GM21381 (cell line): ENCODE results near the gene ACOX3.
"Not testable (repeated sequence)": the region's sequence is repeated elsewhere in the genome, so short reads cannot be mapped to it uniquely, and the experiment has no call there.

Experiments
- ATAC-seq: cut with Tn5 transposase; IDR thresholded peaks from one replicate; pipeline ENCODE4 v1.9.1; 2021; ENCODE audit warnings: mild to moderate bottlenecking, moderate library complexity; ENCODE audit not compliant: unreplicated experiment

Gene ACOX3

DNA sequence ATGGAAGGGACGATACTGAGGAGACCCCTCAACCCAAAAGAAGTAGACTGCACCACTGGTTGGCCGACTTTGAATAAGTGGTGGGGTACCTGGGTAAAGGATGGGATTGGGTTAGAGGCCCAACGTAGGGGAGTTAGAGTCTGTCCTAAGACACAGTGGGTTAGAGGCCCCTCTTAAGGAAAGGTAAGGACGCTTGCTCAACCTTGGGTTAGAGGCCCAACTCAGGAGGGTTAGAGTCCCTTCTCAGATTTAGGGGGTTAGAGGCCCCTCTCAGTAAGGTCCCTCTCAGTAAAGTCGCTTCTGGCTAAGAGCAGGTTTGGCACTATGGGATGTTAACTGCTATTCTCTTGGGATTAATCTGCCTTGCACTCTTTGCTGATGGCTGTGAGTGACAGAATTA is 81.3 kb downstream of the ACOX3 start:
- ATAC-seq = no peak

GRCh38 chr4:8356856-8357255 is 83.7 kb downstream of the ACOX3 start:
- no peak for ATAC-seq

GRCh38 chr4:8355864-8356565 is 84.5 kb downstream of the ACOX3 start:
- ATAC-seq = no peak

DNA sequence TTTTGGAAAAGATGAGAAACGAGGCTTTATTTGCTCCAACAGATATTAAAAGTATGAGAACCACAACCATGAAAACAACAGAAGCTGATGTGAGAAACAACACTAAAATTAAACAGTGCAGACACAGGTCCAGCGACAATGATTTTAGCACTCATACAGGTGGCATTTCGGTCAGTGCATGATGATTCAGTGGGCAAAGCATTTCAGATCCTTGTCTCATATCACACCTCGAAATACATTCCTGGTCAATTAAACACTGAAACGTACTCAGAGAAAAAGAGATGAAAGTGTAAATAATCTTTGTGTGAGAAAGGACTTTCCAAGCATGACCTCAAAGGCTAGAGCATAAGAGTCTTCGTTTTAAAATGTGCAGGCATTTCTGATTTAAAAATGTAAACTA is 85.2 kb downstream of the ACOX3 start:
- ATAC-seq = no peak

GRCh38 chr4:8353912-8354453 is 86.5 kb downstream of the ACOX3 start:
- no peak for ATAC-seq

DNA sequence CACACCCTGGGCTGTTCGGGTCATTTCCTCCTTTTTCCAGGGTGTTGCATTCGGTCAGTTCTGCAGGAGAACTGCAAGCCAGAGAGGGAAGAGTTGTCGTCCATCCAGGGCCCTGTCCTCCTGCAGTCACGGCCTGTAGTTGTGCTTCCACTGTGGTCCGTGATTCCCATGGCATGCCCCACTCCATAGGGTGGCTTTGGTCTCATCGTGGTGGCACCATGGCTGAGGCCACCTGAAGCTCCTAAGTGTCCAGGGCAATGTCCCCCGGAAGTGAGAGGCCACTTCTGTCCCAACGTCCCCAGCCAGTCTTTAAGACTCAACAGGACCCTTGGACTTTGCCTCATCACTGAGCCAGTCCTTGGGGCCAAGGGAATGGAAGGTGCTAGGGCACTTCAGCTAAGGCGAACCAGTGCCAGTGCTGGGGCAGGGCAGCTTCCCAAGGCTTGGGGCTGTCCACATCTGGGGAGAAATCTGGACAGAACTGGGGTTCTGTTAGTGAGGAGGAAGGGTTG is 87.3 kb downstream of the ACOX3 start:
- no peak for ATAC-seq

GRCh38 chr4:8352368-8353157 is 88.0 kb downstream of the ACOX3 start:
- ATAC-seq = no peak

GRCh38 chr4:8351931-8352367 is 88.6 kb downstream of the ACOX3 start:
- ATAC-seq = no peak

DNA sequence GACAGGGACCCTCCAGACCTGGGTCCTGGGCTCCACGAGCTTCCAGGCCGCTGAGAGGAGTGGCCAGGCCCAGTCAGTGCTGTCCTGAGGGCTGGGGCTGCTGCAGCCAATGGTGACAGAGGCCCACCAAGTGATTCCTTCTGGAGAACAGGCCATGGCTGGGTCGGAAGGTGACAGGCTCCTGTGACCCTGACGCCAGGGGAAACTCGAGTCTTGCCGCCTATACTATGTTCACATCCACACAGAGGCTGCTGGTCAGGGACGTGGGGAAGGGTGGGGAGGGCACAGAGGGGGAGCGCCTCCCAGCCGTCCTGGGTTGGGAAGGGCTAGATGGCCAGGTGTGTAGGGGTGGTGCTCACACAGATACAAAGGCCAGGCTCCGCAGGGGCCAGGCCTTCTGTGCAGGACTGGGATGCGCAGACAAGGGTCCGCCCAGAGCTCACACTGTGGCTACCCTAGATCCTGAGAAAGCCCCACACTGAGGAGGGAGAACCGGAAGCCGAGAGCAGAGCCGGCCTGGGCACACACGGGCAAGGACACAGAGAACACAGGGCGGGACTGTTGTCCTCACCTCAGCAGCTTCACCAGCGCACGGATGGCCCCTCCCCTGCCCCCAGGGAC is 89.6 kb downstream of the ACOX3 start:
- ATAC-seq = no peak

- no peak for ATAC-seq
Observed at GRCh38 chr4:8350352-8350751, 90.2 kb downstream of the ACOX3 start.

- ATAC-seq = no peak
Observed at GRCh38 chr4:8349664-8350236, 90.8 kb downstream of the ACOX3 start.

DNA sequence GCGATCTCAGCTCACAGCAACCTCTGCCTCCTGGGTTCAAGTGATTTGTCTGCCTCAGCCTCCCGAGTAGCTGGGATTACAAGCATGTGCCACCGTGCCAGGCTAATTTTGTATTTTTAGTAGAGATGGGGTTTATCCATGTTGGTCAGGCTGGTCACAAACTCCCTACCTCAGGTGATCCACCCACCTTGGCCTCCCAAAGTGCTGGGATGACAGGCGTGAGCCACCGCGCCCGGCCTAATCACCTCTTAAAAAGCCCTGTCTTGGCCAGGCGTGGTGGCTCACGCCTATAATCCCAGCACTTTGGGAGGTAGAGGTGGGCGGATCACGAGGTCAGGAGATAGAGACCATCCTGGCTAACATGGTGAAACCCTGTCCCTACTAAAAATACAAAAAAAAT is 91.3 kb downstream of the ACOX3 start:
- ATAC-seq = not testable (repeated sequence)

- ATAC-seq = no peak
Observed at GRCh38 chr4:8348071-8348470, 92.5 kb downstream of the ACOX3 start.

DNA sequence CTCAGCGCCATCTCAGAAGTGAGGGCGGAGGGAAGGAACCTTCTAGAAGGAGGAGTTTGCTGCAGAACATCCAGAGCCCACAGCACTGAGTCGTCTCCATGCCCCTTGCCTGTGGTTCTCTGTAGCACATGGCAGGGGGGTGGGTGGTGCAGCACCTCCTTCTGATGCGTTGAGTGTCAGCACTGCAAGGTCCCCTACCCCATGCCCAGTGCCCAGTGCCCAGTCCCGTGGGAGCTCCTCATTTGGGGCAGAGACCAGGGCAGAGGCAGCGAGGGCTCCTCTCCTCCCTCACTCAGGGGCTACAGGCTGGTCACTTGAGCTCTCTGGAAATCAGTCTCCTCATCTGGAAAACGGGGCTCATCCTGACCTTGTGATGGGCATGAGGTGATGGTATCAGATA is 92.9 kb downstream of the ACOX3 start:
- no peak for ATAC-seq

- ATAC-seq = no peak
Observed at GRCh38 chr4:8346838-8347605, 93.5 kb downstream of the ACOX3 start.

DNA sequence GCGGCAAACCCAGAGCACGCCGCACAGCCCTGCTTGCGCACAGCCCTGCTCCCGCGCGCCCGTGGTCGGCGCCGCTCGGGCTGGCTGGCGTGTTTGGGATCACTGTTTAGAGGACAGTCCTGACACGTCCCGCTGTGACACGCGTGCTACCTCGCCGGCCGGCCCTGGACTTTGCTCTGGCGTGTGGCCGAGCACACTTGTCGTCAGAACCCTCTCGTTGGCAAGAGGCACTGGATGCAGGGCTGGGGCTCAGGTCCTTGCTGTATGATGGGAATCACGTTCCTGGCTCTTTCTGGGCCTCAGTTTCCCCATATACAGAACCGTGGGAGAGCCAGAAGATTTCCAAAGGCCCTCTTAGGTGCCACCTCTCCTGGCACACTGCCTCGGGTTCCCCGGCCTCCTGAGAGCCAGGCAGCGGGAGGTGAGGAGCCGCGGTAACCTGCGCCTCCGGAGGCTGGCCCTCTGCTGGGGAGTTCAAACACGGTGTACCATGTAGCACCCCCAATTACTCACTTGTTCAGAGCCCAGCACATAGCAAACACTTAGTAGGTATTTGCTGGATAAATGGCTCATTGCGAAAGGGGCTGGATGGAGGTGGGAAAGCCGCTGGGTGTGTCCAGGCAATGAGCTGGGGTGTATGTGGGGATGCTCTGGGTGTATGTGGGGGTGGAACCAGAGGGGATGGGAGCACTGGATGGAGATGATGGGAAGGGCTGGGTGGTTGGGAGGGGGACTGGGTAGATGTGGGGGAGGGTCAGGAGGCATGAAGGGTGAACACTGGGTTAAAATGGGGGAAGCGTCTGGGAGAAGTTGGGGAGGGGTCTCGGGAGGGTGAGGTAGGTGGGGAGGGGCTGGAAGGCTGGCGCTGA is 94.3 kb downstream of the ACOX3 start:
- ATAC-seq = no peak

DNA sequence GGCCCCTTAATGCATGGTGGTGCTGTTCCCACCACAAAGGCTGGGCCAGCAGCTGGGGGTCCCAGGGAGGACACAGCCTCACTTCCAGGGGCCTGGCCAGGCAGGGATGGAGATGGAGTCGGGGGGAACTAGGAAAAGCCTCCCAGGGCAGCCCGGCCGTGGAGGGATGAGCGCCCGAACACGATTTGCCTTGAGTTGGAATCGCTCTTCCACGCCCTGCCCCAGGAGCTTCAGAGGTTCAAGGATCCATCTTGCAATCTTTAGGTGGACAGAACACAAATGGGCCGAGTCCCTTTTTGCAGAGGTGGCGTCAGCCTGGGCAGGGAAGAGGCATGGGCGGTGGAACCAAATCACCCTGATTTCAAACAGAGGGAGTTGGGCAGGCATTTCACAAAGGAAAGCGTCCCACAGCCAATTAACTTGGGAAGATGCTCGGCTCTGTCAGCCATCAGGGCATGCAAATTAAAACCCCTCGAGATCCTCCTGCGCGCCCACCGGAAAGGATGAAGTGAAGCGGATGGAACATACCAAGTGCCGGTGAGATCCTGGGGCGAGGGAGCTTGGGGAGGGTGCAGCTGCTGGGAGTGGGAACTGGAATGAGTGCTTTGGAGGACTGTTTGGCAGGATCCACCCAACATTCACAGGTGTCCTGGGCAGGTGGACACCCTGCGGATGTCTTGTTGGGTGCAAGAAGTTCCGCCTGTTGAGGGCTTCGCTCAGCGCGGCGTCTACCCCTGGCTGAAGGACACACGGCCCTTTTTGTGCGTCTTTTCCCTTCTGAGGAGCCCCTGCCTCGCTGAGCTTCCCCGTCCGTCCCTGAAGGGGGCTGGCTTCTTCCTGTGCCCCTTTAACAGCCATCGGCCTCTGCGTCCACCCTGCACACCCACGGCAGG is 95.2 kb downstream of the ACOX3 start:
- no peak for ATAC-seq

DNA sequence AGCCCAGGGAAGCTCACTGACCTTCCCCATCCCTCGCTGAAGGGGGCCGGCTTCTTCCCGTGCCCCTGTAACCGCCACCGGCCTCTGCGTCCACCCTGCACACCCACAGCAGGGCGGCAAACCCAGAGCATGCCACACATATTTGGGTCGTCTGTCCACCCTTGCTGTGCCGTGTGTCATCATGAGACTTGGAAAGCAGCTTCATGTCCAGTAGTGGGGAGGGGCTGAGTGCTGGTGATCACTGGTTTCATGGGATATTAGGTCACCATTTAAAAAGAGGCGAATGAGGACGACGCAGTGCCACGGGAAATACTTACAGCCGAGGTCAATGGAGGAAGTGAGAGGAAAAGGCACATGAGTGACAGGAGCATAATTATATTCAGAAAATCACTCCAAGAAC is 96.1 kb downstream of the ACOX3 start:
- no peak for ATAC-seq

- no peak for ATAC-seq
Observed at GRCh38 chr4:8343967-8344331, 96.6 kb downstream of the ACOX3 start.
